ENCODE measurements around the gene FGF16.
"Not testable (repeated sequence)": the region's sequence is repeated elsewhere in the genome, so short reads cannot be mapped to it uniquely, and the experiment has no call there.

The FGF16 gene

GRCh38 chrX:77447653-77448569 is 722 bp downstream of the FGF16 start:
- DNase-seq (ENCODE audit: low spot score), result no peak

- no peak for DNase-seq (ENCODE audit: low spot score)
Measured at GRCh38 chrX:77450415-77450814, 3.2 kb downstream of the FGF16 start.

- no peak for DNase-seq (ENCODE audit: low spot score)
Measured at GRCh38 chrX:77450996-77451395, 3.8 kb downstream of the FGF16 start.

GRCh38 chrX:77453190-77453589 is 6.0 kb downstream of the FGF16 start:
- DNase-seq (ENCODE audit: low spot score), result no peak

- DNase-seq (ENCODE audit: low spot score), result no peak
Measured at GRCh38 chrX:77455437-77455836, 8.2 kb downstream of the FGF16 start.

GRCh38 chrX:77484045-77484444 is 36.9 kb downstream of the FGF16 start:
- DNase-seq (ENCODE audit: low spot score), result no peak

GRCh38 chrX:77493677-77494553 is 46.7 kb downstream of the FGF16 start:
- DNase-seq (ENCODE audit: low spot score), result no peak

- not testable (repeated sequence) for DNase-seq (ENCODE audit: low spot score)
Measured at GRCh38 chrX:77500164-77500563, 53.0 kb downstream of the FGF16 start.

- no peak for DNase-seq (ENCODE audit: low spot score)
Measured at GRCh38 chrX:77502951-77503525, 55.8 kb downstream of the FGF16 start.

- no peak for DNase-seq (ENCODE audit: low spot score)
Measured at GRCh38 chrX:77505227-77505626, 58.0 kb downstream of the FGF16 start.

Data from putamen (tissue), 1 donor.